DOHH2 (cell line): ENCODE data around the gene HOXB6.

Experiments used
- CTCF ChIP-seq: fragments of 200-600 bp; sonication (generic); IDR thresholded peaks from one replicate; pipeline ENCODE4 v1.5.1; 2014; ENCODE audit warnings: antibody characterized with exemption, mild to moderate bottlenecking, low read depth, low read length; ENCODE audit not compliant: poor library complexity, severe bottlenecking
- EZH2phosphoT487 ChIP-seq: fragments of 200-600 bp; sonication (generic); IDR thresholded peaks from 2 replicates; pipeline ENCODE4 v1.6.1; 2017; ENCODE audit warnings: borderline replicate concordance, mild to moderate bottlenecking, antibody characterized with exemption, low read length, moderate library complexity, mixed read lengths

DNA sequence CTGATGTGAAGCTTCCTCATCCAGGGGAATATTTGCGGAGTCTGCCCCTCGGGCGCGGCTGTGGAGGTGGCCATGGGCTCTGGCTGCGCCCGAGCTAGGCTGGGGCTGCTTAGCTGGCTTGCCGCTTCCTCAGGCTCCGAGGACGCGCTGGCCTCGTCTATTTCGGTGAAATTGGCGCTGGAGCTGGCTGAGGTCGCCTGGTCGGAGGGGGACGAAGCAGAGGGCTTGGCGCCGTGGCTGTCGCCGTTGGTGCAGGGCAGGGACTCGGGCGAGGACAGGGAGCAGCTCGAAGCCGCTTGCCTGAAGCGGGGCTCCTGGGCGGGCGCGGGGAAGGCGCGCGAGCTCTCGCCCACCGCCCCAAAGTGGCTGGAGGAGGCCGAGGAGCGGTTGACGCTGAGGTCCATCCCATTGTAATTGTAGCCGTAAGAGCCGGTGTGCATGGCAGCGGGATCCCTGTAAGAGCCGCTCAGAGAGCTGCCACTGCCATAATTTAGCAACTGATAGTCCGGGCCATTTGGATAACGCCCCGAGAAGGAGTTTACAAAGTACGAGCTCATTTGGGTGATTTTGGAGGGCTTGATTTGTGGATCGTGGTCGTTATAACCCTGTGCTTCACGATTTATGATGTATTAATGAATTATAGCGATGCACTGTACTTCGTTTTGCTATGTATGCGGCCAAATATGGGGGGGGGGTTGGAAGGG is 11.5 kb downstream of the HOXB6 start, which contains the start of gene HOXB5:
- no peak for TF ChIP-seq CTCF
- TF ChIP-seq EZH2phosphoT487: peak; percentile 50; the same call in 1 of the 2 replicates
